ENCODE data around the gene RNF215. TPM values are rescaled to one million over a fixed set of nuclear protein-coding genes. Genes with fewer than 3 reads are reported as not detected.
A peak's percentile ranks its signal among the peaks of the same experiment; 100 is the strongest.

RNF215 gene
- total and polyA plus RNA-seq, 2 of the 13 experiments (the other 11 are each of a cell fraction or from before 2014, with no cell fraction given), result 5.3 to 6.1 TPM

- TF ChIP-seq ZBTB10 (CRISPR knock-in tag; IDR thresholded peaks at IDR 0.05; ENCODE audit: borderline replicate concordance), result peak; percentile 37; the same call in 1 of the 2 replicates
- TF ChIP-seq ZNF605 (CRISPR knock-in tag; IDR thresholded peaks at IDR 0.05), result 0 out of 2 replicates have a peak, but pooled peaks have one; percentile 33
- TF ChIP-seq ZNF883 (CRISPR knock-in tag; IDR thresholded peaks at IDR 0.05; ENCODE audit: not compliant biosample characterization), result peak; percentile 18
- TF ChIP-seq ZNF607 (CRISPR knock-in tag; IDR thresholded peaks at IDR 0.05; ENCODE audit: borderline replicate concordance), result no peak
- peak; percentile 85; the same call in 1 of the 2 replicates for TF ChIP-seq HOXA5 (CRISPR knock-in tag; IDR thresholded peaks at IDR 0.05)
- TF ChIP-seq ZNF773 (CRISPR knock-in tag; IDR thresholded peaks at IDR 0.05; ENCODE audit: borderline replicate concordance), result peak; percentile 81; the same call in 1 of the 2 replicates
- TF ChIP-seq ZBTB7A (CRISPR knock-in tag; IDR thresholded peaks at IDR 0.05), result peak; percentile 84
- no peak for TF ChIP-seq ZBTB42 (CRISPR knock-in tag; IDR thresholded peaks at IDR 0.05)
- no peak for TF ChIP-seq SRSF9 (IDR thresholded peaks at IDR 0.05; ENCODE audit: borderline replicate concordance, insufficient read depth, low read depth, low read length, poor library complexity, severe bottlenecking)
- TF ChIP-seq HNF4G (IDR thresholded peaks at IDR 0.05; ENCODE audit: borderline replicate concordance, low read depth, low read length), result no peak
- 0 out of 2 replicates have a peak, but pooled peaks have one; percentile 50 for TF ChIP-seq HNF4G (CRISPR knock-in tag; IDR thresholded peaks at IDR 0.05; ENCODE audit: borderline replicate concordance, low read depth)
- peak; percentile 23 for TF ChIP-seq ZC3H13 (CRISPR knock-in tag; IDR thresholded peaks at IDR 0.05)
- 0 out of 2 replicates have a peak, but pooled peaks have one; percentile 76 for TF ChIP-seq ZSCAN22 (CRISPR knock-in tag; IDR thresholded peaks at IDR 0.05)
- peak; percentile 20; the same call in 1 of the 2 replicates for TF ChIP-seq REPIN1 (CRISPR knock-in tag; IDR thresholded peaks at IDR 0.05; ENCODE audit: borderline replicate concordance, low read depth)
- no peak for TF ChIP-seq SIX4 (CRISPR knock-in tag; IDR thresholded peaks at IDR 0.05)
- no peak for TF ChIP-seq KMT2B (CRISPR knock-in tag; IDR thresholded peaks at IDR 0.05)
- no peak for TF ChIP-seq GPBP1L1 (CRISPR knock-in tag; IDR thresholded peaks at IDR 0.05)
- TF ChIP-seq RFXANK (CRISPR knock-in tag; IDR thresholded peaks at IDR 0.05), result no peak
- no peak for TF ChIP-seq MAFK (conservative IDR thresholded peaks at IDR 0.05 in 1 of 2, IDR thresholded peaks at IDR 0.05 in 1 of 2; ENCODE audit: low read length in 2 of 2)
- no peak for TF ChIP-seq CENPBD1 (CRISPR knock-in tag; IDR thresholded peaks at IDR 0.05; ENCODE audit: borderline replicate concordance, low read depth)
- 0 out of 2 replicates have a peak, but pooled peaks have one; percentile 53 for TF ChIP-seq HOXD1 (CRISPR knock-in tag; IDR thresholded peaks at IDR 0.05)
- TF ChIP-seq SMYD3 (CRISPR knock-in tag; IDR thresholded peaks at IDR 0.05), result peak; percentile 74; the same call in 1 of the 2 replicates
- TF ChIP-seq HOXA7 (CRISPR knock-in tag; IDR thresholded peaks at IDR 0.05), result no peak
- TF ChIP-seq ZNF878 (CRISPR knock-in tag; IDR thresholded peaks at IDR 0.05), result peak; percentile 80; the same call in 1 of the 2 replicates
These were observed 36.2 kb upstream of the RNF215 start (continued) for GRCh38 chr22:30423301-30423958.
